B cell (primary cell): ENCODE results near the gene DYRK3. TPM values are rescaled to one million over a fixed set of nuclear protein-coding genes. Genes with fewer than 3 reads are reported as not detected.

Experiments used
- ATAC-seq: fragments of 200-7000 bp; cut with Tn5 transposase; one replicate; pipeline ENCODE4 v1.10.0; 2021; ENCODE audit warnings: low read depth, mild to moderate bottlenecking, moderate number of reproducible peaks, moderate library complexity
- CTCF ChIA-PET: fragments of 350-600 bp; sonication (Branson Sonifier 250); formaldehyde crosslinking; loops from one replicate; lab custom pipeline; 2021; ENCODE audit warnings: antibody characterized with exemption, inconsistent platforms; lab: Charles Lee
- POLR2A ChIA-PET: fragments of 350-600 bp; sonication (Branson Sonifier 250); formaldehyde crosslinking; loops from one replicate; lab custom pipeline; 2021; ENCODE audit warnings: antibody characterized with exemption; lab: Charles Lee
- DNase-seq: peaks from one replicate; pipeline ENCODE4 v3.0.0; 2013
- H2AFZ ChIP-seq: 2 replicates; pipeline ENCODE4 v1.6.1; 2012; ENCODE audit warnings: mild to moderate bottlenecking, low read depth, low read length; ENCODE audit not compliant: insufficient read depth, poor library complexity, severe bottlenecking
- H3K27ac ChIP-seq, 2 donors: 1 replicate in 1 of 2; 2 replicates in 1 of 2; pipeline ENCODE4 v1.5.1; 2012 to 2013; ENCODE audit warnings: low read length in 2 of 2, mild to moderate bottlenecking in 2 of 2, moderate library complexity in 1 of 2
- H3K27me3 ChIP-seq, 4 experiments: fragments of 200-600 bp in 1 of 4; sonication (generic) in 1 of 4; replicated peaks in 1 of 4; 1 replicate in 2 of 4; 2 replicates in 2 of 4; pipeline versions ENCODE4 v1.6.1 to v1.7.0; 2013 to 2016; ENCODE audit warnings: low read length in 3 of 4, mild to moderate bottlenecking in 2 of 4, mixed read lengths in 1 of 4, moderate library complexity in 1 of 4; ENCODE audit not compliant: insufficient read depth in 4 of 4, control insufficient read depth in 3 of 4; ENCODE audit errors: control extremely low read depth in 1 of 4
- H3K36me3 ChIP-seq, 2 experiments: replicated peaks in 1 of 2; 1 replicate in 1 of 2; 2 replicates in 1 of 2; pipeline versions ENCODE4 v1.6.1 to v1.7.1; 2013; ENCODE audit warnings: low read length in 1 of 2; ENCODE audit not compliant: insufficient read depth in 2 of 2, control insufficient read depth in 1 of 2; ENCODE audit errors: control extremely low read depth in 1 of 2, extremely low read depth in 1 of 2
- H3K4me1 ChIP-seq, 2 donors: fragments of 200-600 bp in 1 of 2; sonication (generic) in 1 of 2; 1 replicate in 1 of 2; 2 replicates in 1 of 2; pipeline versions ENCODE4 v1.5.1 to v1.6.1; 2013 to 2017; ENCODE audit warnings: low read length in 2 of 2; ENCODE audit not compliant: control insufficient read depth in 2 of 2, insufficient read depth in 2 of 2
- H3K4me2 ChIP-seq: replicated peaks from 2 replicates; pipeline ENCODE3; 2012; ENCODE audit warnings: mild to moderate bottlenecking, low read depth, low read length; ENCODE audit not compliant: poor library complexity, severe bottlenecking
- H3K4me3 ChIP-seq, 5 experiments: fragments of 200-600 bp in 1 of 5; sonication (generic) in 1 of 5; 1 replicate in 3 of 5; 2 replicates in 2 of 5; pipeline versions ENCODE4 v1.5.1 to v1.7.0; 2011 to 2016; ENCODE audit warnings: low read length in 4 of 5, mild to moderate bottlenecking in 4 of 5, low read depth in 2 of 5, control low read depth in 1 of 5, moderate library complexity in 1 of 5; ENCODE audit not compliant: insufficient read depth in 1 of 5; ENCODE audit errors: control extremely low read depth in 1 of 5, extremely low read depth in 1 of 5
- H3K79me2 ChIP-seq: fragments of 200-600 bp; sonication (generic); one replicate; pipeline ENCODE4 v1.6.0; 2016; ENCODE audit warnings: low read length; ENCODE audit not compliant: control insufficient read depth, insufficient read depth
- H3K9ac ChIP-seq: fragments of 200-600 bp; sonication (generic); 2 replicates; pipeline ENCODE4 v1.6.1; 2017; ENCODE audit warnings: mild to moderate bottlenecking, low read length, moderate library complexity
- H3K9me3 ChIP-seq, 3 donors: one replicate each; pipeline versions ENCODE4 v1.6.1 to v1.7.1; 2013; ENCODE audit warnings: low read length in 2 of 3; ENCODE audit not compliant: control insufficient read depth in 2 of 3, insufficient read depth in 1 of 3; ENCODE audit errors: control extremely low read depth in 1 of 3
- H4K20me1 ChIP-seq: 2 replicates; pipeline ENCODE4 v1.6.0; 2012; ENCODE audit warnings: mild to moderate bottlenecking, low read length; ENCODE audit not compliant: insufficient read depth, control insufficient read depth, poor library complexity, severe bottlenecking
- H3K27ac Mint-ChIP-seq: one replicate; pipeline ENCODE4 v1.8.0; 2021; ENCODE audit warnings: mixed read lengths
- H3K27me3 Mint-ChIP-seq: one replicate; pipeline ENCODE4 v1.8.0; 2021; ENCODE audit warnings: mixed read lengths
- H3K4me1 Mint-ChIP-seq: one replicate; pipeline ENCODE4 v1.8.0; 2021; ENCODE audit warnings: mixed read lengths
- H3K4me3 Mint-ChIP-seq: one replicate; pipeline ENCODE4 v1.8.0; 2021; ENCODE audit warnings: mixed read lengths
- H3K9me3 Mint-ChIP-seq: one replicate; pipeline ENCODE4 v1.8.0; 2022; ENCODE audit warnings: mixed read lengths; ENCODE audit not compliant: insufficient read depth
- CTCF ChIP-seq: fragments of 200-600 bp; IDR thresholded peaks from one replicate; pipeline ENCODE4 v1.8.0; 2022; ENCODE audit warnings: antibody characterized with exemption, mild to moderate bottlenecking
- EZH2 ChIP-seq: IDR thresholded peaks from 2 replicates; pipeline ENCODE4 v1.6.1; 2012; ENCODE audit warnings: borderline replicate concordance, low read depth, mild to moderate bottlenecking, moderate library complexity, low read length; ENCODE audit not compliant: insufficient read depth, poor library complexity, severe bottlenecking
- WGBS: methylation state at CpG from one replicate; pipeline ENCODE4 v1.1.5; 2013; ENCODE audit warnings: missing lambda C conversion rate; ENCODE audit not compliant: insufficient coverage; 5-methylcytosine and 5-hydroxymethylcytosine counted together
- intact Hi-C: fragments of 100-400 bp; cut with micrococcal nuclease; formaldehyde crosslinking; loops from one replicate; pipeline ENCODE4 v1.10.0; 2022
- polyA plus RNA-seq: library from polyadenylated mRNA; depleted of rRNA; stranded (reverse); fragments of >200 nt; gene quantifications from 2 replicates; pipeline ENCODE4 v1.2.3, GENCODE V29; 2012
- total RNA-seq, 2 donors: library from RNA; stranded (reverse); fragments of 120-200 nt in 1 of 2; gene quantifications; 1 replicate in 1 of 2; 2 replicates in 1 of 2; pipeline versions ENCODE4 v1.2.3 to v1.2.4, GENCODE V29; 2013 to 2022

The DYRK3 gene
- total and polyA plus RNA-seq, 2 donors (not counting 1 experiment from before 2014, with no cell fraction given) = 0.30 TPM; not detected in 1

DNA sequence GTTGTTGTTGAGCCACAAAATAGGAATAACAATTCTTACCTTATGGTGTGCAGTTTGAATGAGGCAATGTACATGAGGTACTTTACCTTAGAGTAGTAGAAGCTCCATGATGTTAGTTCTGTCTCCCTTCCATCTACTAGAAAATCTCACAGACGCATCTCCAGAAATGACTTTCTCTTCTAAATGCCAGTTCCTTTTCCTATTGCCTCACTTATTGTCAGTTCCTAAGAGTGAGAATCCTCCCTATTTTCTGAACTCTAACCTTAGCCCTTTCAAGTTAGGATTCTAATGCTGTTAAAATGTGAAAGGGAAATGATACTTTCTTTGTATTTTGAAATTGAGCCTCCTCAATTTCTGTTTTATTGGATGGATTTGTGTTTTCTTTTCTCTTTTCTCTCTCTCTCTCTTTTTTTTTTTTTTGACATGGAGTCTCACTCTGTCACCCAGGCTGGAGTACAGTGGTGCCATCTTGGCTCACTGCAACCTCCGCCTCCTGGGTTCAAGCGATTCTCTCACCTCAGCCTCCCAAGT, 30.8 kb downstream of the DYRK3 start:
- Histone ChIP-seq H3K4me1 (peaks cover 14 to 16% of the 10 kb centered on the region in 2 donors), H3K79me2 (no peaks in the 10 kb centered on the region), H3K27me3 (peaks cover 0 to 49% (median 15%) of the 10 kb centered on the region in 4 experiments), H3K27ac (no peak overlapping the region), H4K20me1 (no peaks in the 10 kb centered on the region), H3K4me2 (no peak overlapping the region), H3K36me3 (no peaks in the 10 kb centered on the region), H3K4me3 (no peak overlapping the region), H3K9ac (no peak overlapping the region), H2AFZ (no peak overlapping the region), H3K9me3 (no peaks in the 10 kb centered on the region)
- DNase-seq (no peak), ATAC-seq (no peak)
- H3K9me3 Mint-ChIP-seq = no peaks in the 10 kb centered on the region
- H3K27me3 Mint-ChIP-seq = peaks cover 43% of the 10 kb centered on the region
- TF ChIP-seq EZH2 (no peak), CTCF (no peak)
- POLR2A ChIA-PET = interaction anchor here (0.6 kb wide), 1 partner anchor 25 kb away, joined by 3 read pairs; no protein-coding TSS in a partner anchor
- CTCF ChIA-PET = interaction anchor here (0.9 to 18.6 kb wide), 21 partner anchors 8 to 316 kb away, joined by 3 to 215 read pairs (median 6); partner anchors contain the start of genes DYRK3 and EIF2D
- WGBS = 100% methylated on average over 1 of the region's 3 CpGs
- intact Hi-C loops = no loop called here
- H3K4me1 Mint-ChIP-seq = peaks cover 27% of the 10 kb centered on the region
- no peak overlapping the region for H3K27ac Mint-ChIP-seq
- no peak overlapping the region for H3K4me3 Mint-ChIP-seq

DNA sequence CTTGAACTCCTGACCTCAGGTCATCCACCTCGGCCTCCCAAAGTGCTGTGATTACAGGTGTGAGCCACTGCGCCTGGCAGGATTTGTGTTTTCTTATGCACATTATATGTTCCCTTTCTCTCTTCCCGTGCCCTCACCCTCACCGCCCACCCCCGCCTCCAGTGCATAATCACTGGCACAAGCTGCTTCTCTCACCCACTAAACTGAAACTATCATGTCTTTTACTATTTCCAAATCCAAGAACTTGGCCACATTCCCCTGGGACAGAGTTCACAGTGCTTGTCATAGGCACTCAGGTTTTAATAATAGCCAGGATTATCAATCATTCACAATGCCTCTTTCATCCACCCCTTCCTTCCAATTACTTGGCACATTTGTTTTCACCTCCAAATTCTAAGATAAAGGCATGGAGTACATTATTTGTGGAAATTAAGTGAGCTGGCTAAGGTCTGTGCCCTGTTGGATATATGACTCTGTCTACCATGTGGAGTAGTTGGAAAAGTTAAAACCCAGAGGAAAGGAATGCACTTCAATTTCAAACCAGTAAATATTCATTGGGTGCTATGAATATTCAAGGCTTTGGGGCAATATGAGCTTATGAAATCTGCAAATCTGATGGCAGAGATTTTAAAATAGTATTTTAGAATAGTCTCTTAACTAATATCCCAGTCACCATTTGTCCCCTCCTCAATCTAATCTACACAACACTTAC, 31.8 kb downstream of the DYRK3 start:
- DNase-seq = no peak
- no peak overlapping the region for H2AFZ ChIP-seq
- H4K20me1 ChIP-seq = no peaks in the 10 kb centered on the region
- 82% methylated on average over 3 of the region's 5 CpGs for WGBS
- H3K9me3 Mint-ChIP-seq = no peaks in the 10 kb centered on the region
- H3K9ac ChIP-seq = no peak overlapping the region
- TF ChIP-seq CTCF (no peak), EZH2 (no peak)
- no peak overlapping the region for H3K4me3 Mint-ChIP-seq
- peaks cover 40% of the 10 kb centered on the region for H3K27me3 Mint-ChIP-seq
- H3K4me1 ChIP-seq = peaks cover 22 to 23% of the 10 kb centered on the region in 2 donors
- ChIA-PET CTCF (interaction anchor here (0.8 to 18.6 kb wide), 18 partner anchors 9 to 315 kb away, joined by 3 to 215 read pairs (median 4); partner anchors contain the start of genes DYRK3 and EIF2D), POLR2A (no interaction called here)
- no peaks in the 10 kb centered on the region for H3K9me3 ChIP-seq
- no peak overlapping the region for H3K27ac ChIP-seq
- H3K27me3 ChIP-seq = peaks cover 0 to 54% (median 18%) of the 10 kb centered on the region in 4 experiments
- H3K36me3 ChIP-seq = no peaks in the 10 kb centered on the region
- H3K4me3 ChIP-seq = no peak overlapping the region
- H3K4me1 Mint-ChIP-seq = peaks cover 27% of the 10 kb centered on the region
- intact Hi-C loops = no loop called here
- H3K79me2 ChIP-seq = no peaks in the 10 kb centered on the region
- no peak for ATAC-seq
- H3K4me2 ChIP-seq = no peak overlapping the region
- no peak overlapping the region for H3K27ac Mint-ChIP-seq
